A549 (cell line): ENCODE results near the gene MCM8.

Experiments
- CHD2 ChIP-seq: fragments of 150-350 bp; IDR thresholded peaks from 2 replicates; pipeline ENCODE4 v1.6.1; 2014; ENCODE audit warnings: low read length; ENCODE audit not compliant: partially characterized antibody
- HDAC2 ChIP-seq: fragments of 200-600 bp; sonication (generic); IDR thresholded peaks from 2 replicates; pipeline ENCODE4 v1.6.1; 2016
- KDM1A ChIP-seq: fragments of 200-600 bp; sonication (generic); IDR thresholded peaks from 2 replicates; pipeline ENCODE4 v1.6.1; 2016; ENCODE audit warnings: low read depth, mild to moderate bottlenecking
- PHF8 ChIP-seq: fragments of 200-600 bp; sonication (generic); IDR thresholded peaks from 2 replicates; pipeline ENCODE4 v1.6.1; 2016; ENCODE audit warnings: low read depth, mild to moderate bottlenecking, antibody characterized with exemption, moderate library complexity, borderline replicate concordance
- RAD21 ChIP-seq, 2 experiments: fragments of >200 bp in 1 of 2; sonication (Bioruptor Twin) in 1 of 2; formaldehyde crosslinking in 1 of 2; IDR thresholded peaks in 1 of 2; conservative IDR thresholded peaks in 1 of 2; 2 replicates in 1 of 2; 3 replicates in 1 of 2; pipeline ENCODE4 v1.6.1; 2012 to 2018; ENCODE audit warnings: inconsistent platforms in 1 of 2
- TF ChIP-seq, protein P1 (sequence below): IDR thresholded peaks from 2 replicates; pipeline ENCODE4 v1.6.1; 2012
- TF ChIP-seq, protein P2 (sequence below): fragments of >200 bp; sonication (Bioruptor Twin); formaldehyde crosslinking; IDR thresholded peaks from 3 replicates; pipeline ENCODE4 v1.5.1; 2016
- TF ChIP-seq, protein P3 (sequence below): IDR thresholded peaks from 2 replicates; pipeline ENCODE4 v1.6.1; 2012
- TF ChIP-seq, protein P4 (sequence below): IDR thresholded peaks from 2 replicates; pipeline ENCODE4 v1.6.1; 2012; ENCODE audit warnings: low read depth, borderline replicate concordance
- TF ChIP-seq, protein P5 (sequence below): fragments of 200-600 bp; sonication (generic); IDR thresholded peaks from 2 replicates; pipeline ENCODE4 v1.6.1; 2016; ENCODE audit warnings: antibody characterized with exemption, mild to moderate bottlenecking, moderate library complexity

DNA sequence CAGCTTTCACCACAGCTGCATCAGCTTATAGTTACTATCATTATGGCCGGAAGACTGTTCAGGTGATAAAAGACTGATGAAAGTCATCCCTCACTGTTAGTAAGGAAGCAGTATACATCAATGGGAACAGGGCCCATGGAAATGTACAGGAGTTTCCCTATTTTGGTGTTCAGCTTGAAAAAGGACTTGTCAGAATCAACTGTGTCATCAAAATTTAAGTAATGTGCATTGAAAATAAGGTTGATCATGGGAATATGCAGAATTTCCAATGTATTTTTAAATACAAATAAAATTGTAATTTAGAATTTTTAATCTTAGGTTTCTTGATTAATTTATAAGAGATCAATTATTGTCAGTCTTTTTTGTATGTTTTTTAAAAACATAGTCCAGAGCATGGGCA, 86.6 kb downstream of the MCM8 start:
- TF ChIP-seq PHF8: no peak
- TF ChIP-seq, protein P1, sequence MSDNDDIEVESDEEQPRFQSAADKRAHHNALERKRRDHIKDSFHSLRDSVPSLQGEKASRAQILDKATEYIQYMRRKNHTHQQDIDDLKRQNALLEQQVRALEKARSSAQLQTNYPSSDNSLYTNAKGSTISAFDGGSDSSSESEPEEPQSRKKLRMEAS: no peak
- TF ChIP-seq, protein P2, sequence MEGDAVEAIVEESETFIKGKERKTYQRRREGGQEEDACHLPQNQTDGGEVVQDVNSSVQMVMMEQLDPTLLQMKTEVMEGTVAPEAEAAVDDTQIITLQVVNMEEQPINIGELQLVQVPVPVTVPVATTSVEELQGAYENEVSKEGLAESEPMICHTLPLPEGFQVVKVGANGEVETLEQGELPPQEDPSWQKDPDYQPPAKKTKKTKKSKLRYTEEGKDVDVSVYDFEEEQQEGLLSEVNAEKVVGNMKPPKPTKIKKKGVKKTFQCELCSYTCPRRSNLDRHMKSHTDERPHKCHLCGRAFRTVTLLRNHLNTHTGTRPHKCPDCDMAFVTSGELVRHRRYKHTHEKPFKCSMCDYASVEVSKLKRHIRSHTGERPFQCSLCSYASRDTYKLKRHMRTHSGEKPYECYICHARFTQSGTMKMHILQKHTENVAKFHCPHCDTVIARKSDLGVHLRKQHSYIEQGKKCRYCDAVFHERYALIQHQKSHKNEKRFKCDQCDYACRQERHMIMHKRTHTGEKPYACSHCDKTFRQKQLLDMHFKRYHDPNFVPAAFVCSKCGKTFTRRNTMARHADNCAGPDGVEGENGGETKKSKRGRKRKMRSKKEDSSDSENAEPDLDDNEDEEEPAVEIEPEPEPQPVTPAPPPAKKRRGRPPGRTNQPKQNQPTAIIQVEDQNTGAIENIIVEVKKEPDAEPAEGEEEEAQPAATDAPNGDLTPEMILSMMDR: no peak
- TF ChIP-seq RAD21 (conservative IDR thresholded peaks at IDR 0.05 in 1 of 2, IDR thresholded peaks at IDR 0.05 in 1 of 2): no peak
- no peak for TF ChIP-seq CHD2
- TF ChIP-seq HDAC2: no peak
- TF ChIP-seq, protein P3, sequence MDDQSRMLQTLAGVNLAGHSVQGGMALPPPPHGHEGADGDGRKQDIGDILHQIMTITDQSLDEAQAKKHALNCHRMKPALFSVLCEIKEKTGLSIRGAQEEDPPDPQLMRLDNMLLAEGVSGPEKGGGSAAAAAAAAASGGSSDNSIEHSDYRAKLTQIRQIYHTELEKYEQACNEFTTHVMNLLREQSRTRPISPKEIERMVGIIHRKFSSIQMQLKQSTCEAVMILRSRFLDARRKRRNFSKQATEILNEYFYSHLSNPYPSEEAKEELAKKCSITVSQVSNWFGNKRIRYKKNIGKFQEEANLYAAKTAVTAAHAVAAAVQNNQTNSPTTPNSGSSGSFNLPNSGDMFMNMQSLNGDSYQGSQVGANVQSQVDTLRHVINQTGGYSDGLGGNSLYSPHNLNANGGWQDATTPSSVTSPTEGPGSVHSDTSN: no peak
- TF ChIP-seq, protein P4, sequence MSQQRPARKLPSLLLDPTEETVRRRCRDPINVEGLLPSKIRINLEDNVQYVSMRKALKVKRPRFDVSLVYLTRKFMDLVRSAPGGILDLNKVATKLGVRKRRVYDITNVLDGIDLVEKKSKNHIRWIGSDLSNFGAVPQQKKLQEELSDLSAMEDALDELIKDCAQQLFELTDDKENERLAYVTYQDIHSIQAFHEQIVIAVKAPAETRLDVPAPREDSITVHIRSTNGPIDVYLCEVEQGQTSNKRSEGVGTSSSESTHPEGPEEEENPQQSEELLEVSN: no peak
- TF ChIP-seq, protein P5, sequence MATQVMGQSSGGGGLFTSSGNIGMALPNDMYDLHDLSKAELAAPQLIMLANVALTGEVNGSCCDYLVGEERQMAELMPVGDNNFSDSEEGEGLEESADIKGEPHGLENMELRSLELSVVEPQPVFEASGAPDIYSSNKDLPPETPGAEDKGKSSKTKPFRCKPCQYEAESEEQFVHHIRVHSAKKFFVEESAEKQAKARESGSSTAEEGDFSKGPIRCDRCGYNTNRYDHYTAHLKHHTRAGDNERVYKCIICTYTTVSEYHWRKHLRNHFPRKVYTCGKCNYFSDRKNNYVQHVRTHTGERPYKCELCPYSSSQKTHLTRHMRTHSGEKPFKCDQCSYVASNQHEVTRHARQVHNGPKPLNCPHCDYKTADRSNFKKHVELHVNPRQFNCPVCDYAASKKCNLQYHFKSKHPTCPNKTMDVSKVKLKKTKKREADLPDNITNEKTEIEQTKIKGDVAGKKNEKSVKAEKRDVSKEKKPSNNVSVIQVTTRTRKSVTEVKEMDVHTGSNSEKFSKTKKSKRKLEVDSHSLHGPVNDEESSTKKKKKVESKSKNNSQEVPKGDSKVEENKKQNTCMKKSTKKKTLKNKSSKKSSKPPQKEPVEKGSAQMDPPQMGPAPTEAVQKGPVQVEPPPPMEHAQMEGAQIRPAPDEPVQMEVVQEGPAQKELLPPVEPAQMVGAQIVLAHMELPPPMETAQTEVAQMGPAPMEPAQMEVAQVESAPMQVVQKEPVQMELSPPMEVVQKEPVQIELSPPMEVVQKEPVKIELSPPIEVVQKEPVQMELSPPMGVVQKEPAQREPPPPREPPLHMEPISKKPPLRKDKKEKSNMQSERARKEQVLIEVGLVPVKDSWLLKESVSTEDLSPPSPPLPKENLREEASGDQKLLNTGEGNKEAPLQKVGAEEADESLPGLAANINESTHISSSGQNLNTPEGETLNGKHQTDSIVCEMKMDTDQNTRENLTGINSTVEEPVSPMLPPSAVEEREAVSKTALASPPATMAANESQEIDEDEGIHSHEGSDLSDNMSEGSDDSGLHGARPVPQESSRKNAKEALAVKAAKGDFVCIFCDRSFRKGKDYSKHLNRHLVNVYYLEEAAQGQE: no peak
- no peak for TF ChIP-seq KDM1A
